Measurements from ENCODE around the gene KLF7. TPM values are rescaled to one million over a fixed set of nuclear protein-coding genes. Genes with fewer than 3 reads are reported as not detected.

Gene KLF7
- total and polyA plus RNA-seq, 7 donors, result 1.1 to 13.5 (median 5.4) TPM

DNA sequence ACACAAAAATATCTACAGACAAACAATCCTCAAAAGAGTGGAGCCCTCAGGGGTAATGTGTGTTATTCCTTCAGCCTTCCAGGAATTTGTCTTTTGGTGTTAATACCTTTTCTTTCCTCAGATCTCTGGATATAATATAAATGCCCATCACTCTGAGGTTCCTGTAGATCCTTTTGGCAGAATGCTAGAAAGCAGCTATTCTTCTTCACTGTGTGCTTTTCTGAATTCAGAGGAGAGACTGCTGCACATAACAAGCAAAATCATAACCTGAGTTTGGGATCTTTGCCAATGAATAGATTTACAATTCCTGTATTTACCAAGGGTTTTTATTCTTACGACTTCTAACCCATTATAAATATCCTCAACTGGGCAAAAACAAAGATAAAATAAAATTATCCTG, 57.3 kb downstream of the KLF7 start:
- Histone ChIP-seq H3K4me3 (no peak overlapping the region), H3K9me3 (no peaks in the 10 kb centered on the region), H3K27me3 (ENCODE audit: insufficient read depth in 3 of 3, low read length in 2 of 3) (no peaks in the 10 kb centered on the region), H3K4me1 (no peaks in the 10 kb centered on the region), H3K36me3 (ENCODE audit: insufficient read depth in 1 of 2, low read depth in 1 of 2) (peaks cover 2 to 14% of the 10 kb centered on the region in 2 donors), H3K27ac (no peak overlapping the region)
- intact Hi-C loops (cut with DNase I), result no loop called here
- DNase-seq (no peak), ATAC-seq (no peak)
- TF ChIP-seq, protein P1, sequence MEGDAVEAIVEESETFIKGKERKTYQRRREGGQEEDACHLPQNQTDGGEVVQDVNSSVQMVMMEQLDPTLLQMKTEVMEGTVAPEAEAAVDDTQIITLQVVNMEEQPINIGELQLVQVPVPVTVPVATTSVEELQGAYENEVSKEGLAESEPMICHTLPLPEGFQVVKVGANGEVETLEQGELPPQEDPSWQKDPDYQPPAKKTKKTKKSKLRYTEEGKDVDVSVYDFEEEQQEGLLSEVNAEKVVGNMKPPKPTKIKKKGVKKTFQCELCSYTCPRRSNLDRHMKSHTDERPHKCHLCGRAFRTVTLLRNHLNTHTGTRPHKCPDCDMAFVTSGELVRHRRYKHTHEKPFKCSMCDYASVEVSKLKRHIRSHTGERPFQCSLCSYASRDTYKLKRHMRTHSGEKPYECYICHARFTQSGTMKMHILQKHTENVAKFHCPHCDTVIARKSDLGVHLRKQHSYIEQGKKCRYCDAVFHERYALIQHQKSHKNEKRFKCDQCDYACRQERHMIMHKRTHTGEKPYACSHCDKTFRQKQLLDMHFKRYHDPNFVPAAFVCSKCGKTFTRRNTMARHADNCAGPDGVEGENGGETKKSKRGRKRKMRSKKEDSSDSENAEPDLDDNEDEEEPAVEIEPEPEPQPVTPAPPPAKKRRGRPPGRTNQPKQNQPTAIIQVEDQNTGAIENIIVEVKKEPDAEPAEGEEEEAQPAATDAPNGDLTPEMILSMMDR (IDR thresholded peaks at IDR 0.05), result no peak
- WGBS, 3 donors, result 79 to 86% (median 85%) methylated on average over 1 of the region's 1 CpG

DNA sequence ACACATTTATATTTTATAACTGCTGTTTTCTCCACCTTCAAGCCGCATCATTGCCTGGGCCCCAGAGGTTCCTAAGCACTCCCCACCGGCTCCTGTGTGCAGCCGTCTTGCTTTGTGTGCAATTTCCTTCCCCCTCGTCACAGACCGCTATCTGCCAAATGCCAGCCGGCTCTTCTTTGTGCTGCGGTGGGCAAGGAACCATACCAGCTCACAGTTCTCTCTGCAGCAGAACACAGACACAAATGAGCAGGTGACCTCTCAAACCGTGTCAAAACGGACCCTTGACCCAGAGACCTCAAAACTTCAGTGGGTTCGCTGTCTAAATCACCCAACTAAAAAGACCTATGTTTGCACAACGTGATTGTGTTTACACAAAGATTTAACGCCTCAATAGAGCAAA, 58.2 kb downstream of the KLF7 start:
- no peaks in the 10 kb centered on the region for H3K4me1 ChIP-seq
- no peak overlapping the region for H3K4me3 ChIP-seq
- peak in 1 of 2 donors; percentile 46 for DNase-seq
- no peak for ATAC-seq
- H3K36me3 ChIP-seq (ENCODE audit: insufficient read depth in 1 of 2, low read depth in 1 of 2), result peaks cover 2 to 14% of the 10 kb centered on the region in 2 donors
- H3K9me3 ChIP-seq, result no peaks in the 10 kb centered on the region
- no peak overlapping the region for H3K27ac ChIP-seq
- intact Hi-C loops (cut with DNase I), result no loop called here
- no peaks in the 10 kb centered on the region for H3K27me3 ChIP-seq (ENCODE audit: insufficient read depth in 3 of 3, low read length in 2 of 3)
- TF ChIP-seq, protein P1 (IDR thresholded peaks at IDR 0.05), result no peak
- WGBS, 3 donors, result 67 to 78% (median 69%) methylated on average over 12 of the region's 12 CpGs

DNA sequence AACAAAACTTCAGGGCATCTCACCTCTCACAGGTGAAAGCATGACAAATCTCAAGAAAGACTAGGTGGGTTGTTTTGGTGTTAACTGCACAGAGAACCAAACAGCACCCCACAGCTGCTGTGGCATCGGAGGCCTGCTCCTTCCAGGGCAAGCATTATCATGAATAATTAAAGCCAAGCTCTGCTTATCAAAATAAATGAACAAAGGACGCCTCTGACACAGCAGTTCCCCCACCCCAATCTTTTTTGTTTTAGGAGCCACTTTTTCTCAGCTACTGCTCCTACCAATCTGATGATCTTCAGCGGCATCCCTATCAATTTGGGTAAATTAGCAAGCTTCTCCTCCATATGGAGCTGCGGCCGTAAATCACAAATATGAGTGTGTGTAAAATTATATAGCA, 58.6 kb downstream of the KLF7 start:
- ATAC-seq (no peak), DNase-seq (no peak)
- no peaks in the 10 kb centered on the region for H3K9me3 ChIP-seq
- no peaks in the 10 kb centered on the region for H3K4me1 ChIP-seq
- 73 to 95% (median 89%) methylated on average over 5 of the region's 5 CpGs for WGBS, 3 donors
- peaks cover 2 to 14% of the 10 kb centered on the region in 2 donors for H3K36me3 ChIP-seq (ENCODE audit: insufficient read depth in 1 of 2, low read depth in 1 of 2)
- intact Hi-C loops (cut with DNase I), result no loop called here
- no peak overlapping the region for H3K27ac ChIP-seq
- H3K4me3 ChIP-seq, result no peak overlapping the region
- no peaks in the 10 kb centered on the region for H3K27me3 ChIP-seq (ENCODE audit: insufficient read depth in 3 of 3, low read length in 2 of 3)
- TF ChIP-seq, protein P1 (IDR thresholded peaks at IDR 0.05), result no peak

DNA sequence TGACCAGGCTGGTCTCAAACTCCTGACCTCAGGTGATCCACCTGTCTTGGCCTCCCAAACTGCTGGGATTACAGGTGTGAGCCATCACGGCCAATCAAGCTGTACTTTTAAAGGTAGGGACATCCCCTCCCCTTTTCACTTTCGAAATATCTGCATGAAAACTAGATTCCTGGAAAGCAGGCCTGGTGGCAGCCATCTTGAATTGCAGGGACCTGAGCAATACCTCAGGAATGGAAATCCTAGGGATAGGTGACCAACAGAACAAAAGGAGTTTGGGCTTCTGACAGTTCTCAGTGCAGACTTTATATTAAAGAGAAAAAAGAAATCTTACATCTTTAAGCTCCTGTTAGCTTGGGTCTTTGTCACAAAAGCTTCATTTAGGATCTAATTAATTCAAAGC, 62.6 kb downstream of the KLF7 start:
- H3K4me1 ChIP-seq, result no peaks in the 10 kb centered on the region
- intact Hi-C loops (cut with DNase I), result no loop called here
- 98 to 100% (median 98%) methylated on average over 2 of the region's 2 CpGs for WGBS, 3 donors
- no peaks in the 10 kb centered on the region for H3K9me3 ChIP-seq
- ATAC-seq (no peak), DNase-seq (no peak)
- no peak overlapping the region for H3K4me3 ChIP-seq
- TF ChIP-seq, protein P1 (IDR thresholded peaks at IDR 0.05), result no peak
- peaks cover 0 to 14% of the 10 kb centered on the region in 2 donors for H3K36me3 ChIP-seq (ENCODE audit: insufficient read depth in 1 of 2, low read depth in 1 of 2)
- no peaks in the 10 kb centered on the region for H3K27me3 ChIP-seq (ENCODE audit: insufficient read depth in 3 of 3, low read length in 2 of 3)
- H3K27ac ChIP-seq, result no peak overlapping the region

DNA sequence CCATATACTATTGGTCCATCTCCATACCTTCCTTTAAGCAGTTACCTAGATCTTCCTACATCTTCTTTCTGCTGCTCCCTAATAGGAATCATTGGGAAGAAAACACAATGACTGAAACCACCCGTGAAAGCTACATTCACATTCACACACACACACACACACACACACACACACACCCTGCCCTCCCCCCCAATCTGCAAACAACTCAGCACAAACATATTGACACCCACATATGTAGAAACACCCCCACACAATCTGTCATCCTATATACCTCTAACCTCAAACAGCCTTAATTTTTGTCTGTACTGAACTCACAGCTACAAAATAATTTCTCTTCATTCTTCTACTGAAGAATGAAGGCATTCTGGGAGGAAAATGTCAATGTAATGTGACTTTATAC, 63.8 kb downstream of the KLF7 start:
- no peak overlapping the region for H3K27ac ChIP-seq
- intact Hi-C loops (cut with DNase I), result no loop called here
- ATAC-seq (no peak), DNase-seq (no peak)
- H3K27me3 ChIP-seq (ENCODE audit: insufficient read depth in 3 of 3, low read length in 2 of 3), result no peaks in the 10 kb centered on the region
- H3K36me3 ChIP-seq (ENCODE audit: insufficient read depth in 1 of 2, low read depth in 1 of 2), result peaks cover 0 to 8% of the 10 kb centered on the region in 2 donors
- WGBS, 3 donors, result 71 to 82% (median 73%) methylated on average over 1 of the region's 1 CpG
- H3K9me3 ChIP-seq, result no peaks in the 10 kb centered on the region
- TF ChIP-seq, protein P1 (IDR thresholded peaks at IDR 0.05), result no peak
- H3K4me3 ChIP-seq, result no peak overlapping the region
- H3K4me1 ChIP-seq, result peaks cover 7% of the 10 kb centered on the region

Data from psoas muscle (tissue), 8 donors.